Osteoblast (primary cell): ENCODE results near the gene GKN1. TPM values are rescaled to one million over a fixed set of nuclear protein-coding genes. Genes with fewer than 3 reads are reported as not detected.

Experiments
- DNase-seq: peaks from one replicate; pipeline ENCODE4 v3.0.0; 2011; ENCODE audit warnings: low spot score, mixed read lengths; ENCODE audit not compliant: insufficient read length; ENCODE audit errors: missing footprints
- H2AFZ ChIP-seq: 2 replicates; pipeline ENCODE4 v1.6.0; 2011; ENCODE audit warnings: mild to moderate bottlenecking, low read length
- H3K27ac ChIP-seq: 2 replicates; pipeline ENCODE4 v1.5.1; 2011; ENCODE audit warnings: mild to moderate bottlenecking, low read depth, low read length, moderate library complexity
- H3K27me3 ChIP-seq: 2 replicates; pipeline ENCODE4 v1.6.0; 2012; ENCODE audit warnings: mild to moderate bottlenecking, control low read depth, inconsistent platforms, low read length, moderate library complexity; ENCODE audit not compliant: insufficient read depth
- H3K36me3 ChIP-seq: 2 replicates; pipeline ENCODE4 v1.5.1; 2011; ENCODE audit warnings: mild to moderate bottlenecking, low read length, control low read depth, moderate library complexity; ENCODE audit not compliant: insufficient read depth
- H3K4me1 ChIP-seq: 2 replicates; pipeline ENCODE4 v1.5.1; 2011; ENCODE audit warnings: mild to moderate bottlenecking, low read length, control low read depth, moderate library complexity; ENCODE audit not compliant: insufficient read depth
- H3K4me2 ChIP-seq: 2 replicates; pipeline ENCODE4 v1.6.0; 2011; ENCODE audit warnings: mild to moderate bottlenecking, low read length; ENCODE audit not compliant: insufficient read depth
- H3K4me3 ChIP-seq: fragments of 200-600 bp; sonication (generic); 3 replicates; pipeline ENCODE4 v1.5.1; 2012; ENCODE audit warnings: mild to moderate bottlenecking, low read length, inconsistent platforms; ENCODE audit not compliant: insufficient read depth
- H3K79me2 ChIP-seq: 2 replicates; pipeline ENCODE4 v1.6.0; 2012; ENCODE audit warnings: mild to moderate bottlenecking, low read length, control low read depth, inconsistent platforms; ENCODE audit not compliant: insufficient read depth
- H3K9me3 ChIP-seq: 2 replicates; pipeline ENCODE4 v1.5.1; 2011; ENCODE audit warnings: low read depth, low read length, control low read depth
- H4K20me1 ChIP-seq: 2 replicates; pipeline ENCODE4 v1.6.0; 2012; ENCODE audit warnings: mild to moderate bottlenecking, low read length, control low read depth; ENCODE audit not compliant: insufficient read depth
- CTCF ChIP-seq: IDR thresholded peaks from 2 replicates; pipeline ENCODE4 v1.5.1; 2011; ENCODE audit warnings: mild to moderate bottlenecking, low read depth, low read length, moderate library complexity; ENCODE audit errors: extremely low read depth
- total RNA-seq: library from RNA; depleted of rRNA; stranded (reverse); fragments of >200 nt; gene quantifications from 2 replicates; pipeline ENCODE4 v1.2.3, GENCODE V29; 2012

GKN1 gene
- total RNA-seq, 1 donor = not detected

- no peaks in the 10 kb centered on the region for H4K20me1 ChIP-seq
- no peaks in the 10 kb centered on the region for H3K27me3 ChIP-seq
- no peaks in the 10 kb centered on the region for H3K9me3 ChIP-seq
- no peak for DNase-seq
- H2AFZ ChIP-seq = no peak overlapping the region
- H3K27ac ChIP-seq = no peak overlapping the region
- H3K79me2 ChIP-seq = no peaks in the 10 kb centered on the region
- no peak overlapping the region for H3K4me2 ChIP-seq
- no peaks in the 10 kb centered on the region for H3K36me3 ChIP-seq
- peaks cover 21% of the 10 kb centered on the region for H3K4me1 ChIP-seq
- TF ChIP-seq CTCF = no peak
- H3K4me3 ChIP-seq = no peak overlapping the region
Observed at GRCh38 chr2:68995916-68996315, 21.5 kb downstream of the GKN1 start.

- no peaks in the 10 kb centered on the region for H3K36me3 ChIP-seq
- H3K4me1 ChIP-seq = peaks cover 21% of the 10 kb centered on the region
- TF ChIP-seq CTCF = no peak
- H3K27ac ChIP-seq = no peak overlapping the region
- H3K9me3 ChIP-seq = peaks cover 4% of the 10 kb centered on the region
- no peaks in the 10 kb centered on the region for H4K20me1 ChIP-seq
- no peaks in the 10 kb centered on the region for H3K79me2 ChIP-seq
- no peak for DNase-seq
- H3K27me3 ChIP-seq = no peaks in the 10 kb centered on the region
- no peak overlapping the region for H3K4me2 ChIP-seq
- no peak overlapping the region for H3K4me3 ChIP-seq
- H2AFZ ChIP-seq = no peak overlapping the region
Observed at GRCh38 chr2:68997401-68997800, 23.0 kb downstream of the GKN1 start.

DNA sequence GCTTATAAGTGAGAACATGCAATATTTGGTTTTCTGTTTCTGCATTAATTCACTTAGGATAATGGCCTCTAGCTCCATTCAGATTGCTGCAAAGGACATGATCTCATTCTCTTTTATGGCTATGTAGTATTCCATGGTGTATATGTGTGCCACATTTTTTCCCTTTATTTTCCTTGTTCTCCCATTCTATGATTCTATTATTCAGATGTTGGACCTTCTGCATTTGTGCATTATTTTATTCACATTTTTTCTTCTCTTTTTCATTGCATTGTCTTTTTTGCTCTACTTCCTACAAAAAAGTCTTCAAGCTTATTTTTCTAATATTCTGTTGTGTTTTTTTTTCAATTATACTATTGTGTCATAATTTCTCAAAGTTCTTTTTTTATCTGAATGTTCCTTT is 27.4 kb downstream of the GKN1 start:
- no peak overlapping the region for H3K4me3 ChIP-seq
- H3K36me3 ChIP-seq = no peaks in the 10 kb centered on the region
- H3K4me2 ChIP-seq = no peak overlapping the region
- TF ChIP-seq CTCF = no peak
- no peaks in the 10 kb centered on the region for H4K20me1 ChIP-seq
- H3K9me3 ChIP-seq = peaks cover 4% of the 10 kb centered on the region
- no peak overlapping the region for H2AFZ ChIP-seq
- no peaks in the 10 kb centered on the region for H3K4me1 ChIP-seq
- no peak for DNase-seq
- no peaks in the 10 kb centered on the region for H3K27me3 ChIP-seq
- no peaks in the 10 kb centered on the region for H3K79me2 ChIP-seq
- H3K27ac ChIP-seq = no peak overlapping the region

GRCh38 chr2:69003731-69004130 is 29.3 kb downstream of the GKN1 start:
- Histone ChIP-seq H3K36me3 (no peaks in the 10 kb centered on the region), H3K27me3 (no peaks in the 10 kb centered on the region), H3K9me3 (peaks cover 4% of the 10 kb centered on the region), H3K27ac (no peak overlapping the region), H4K20me1 (no peaks in the 10 kb centered on the region), H3K4me1 (no peaks in the 10 kb centered on the region), H3K4me3 (no peak overlapping the region), H3K4me2 (no peak overlapping the region), H2AFZ (no peak overlapping the region), H3K79me2 (no peaks in the 10 kb centered on the region)
- no peak for TF ChIP-seq CTCF
- DNase-seq = no peak
